Natural killer cell (primary cell): Measurements from ENCODE around the gene GALNTL6. TPM values are rescaled to one million over a fixed set of nuclear protein-coding genes. Genes with fewer than 3 reads are reported as not detected.

Experiments
- ATAC-seq, 3 donors: fragments of 150-1000 bp in 2 of 3; fragments of 200-7000 bp in 1 of 3; cut with Tn5 transposase; 1 replicate in 1 of 3; 2 replicates in 2 of 3; pipeline ENCODE4 v1.10.0; 2021; ENCODE audit warnings: mild to moderate bottlenecking in 2 of 3, moderate library complexity in 2 of 3
- DNase-seq, 2 donors: peaks; one replicate each; pipeline versions ENCODE4 v3.0.0 to v3.0.0-alpha.2; 2013 to 2021; ENCODE audit warnings: mixed read lengths in 1 of 2
- H3K27ac ChIP-seq: one replicate; pipeline ENCODE4 v1.5.1; 2013; ENCODE audit warnings: mild to moderate bottlenecking, low read length
- H3K27me3 ChIP-seq: one replicate; pipeline ENCODE4 v1.6.1; 2013; ENCODE audit warnings: low read length; ENCODE audit not compliant: control insufficient read depth, insufficient read depth
- H3K36me3 ChIP-seq: one replicate; pipeline ENCODE4 v1.6.1; 2013; ENCODE audit warnings: low read length; ENCODE audit not compliant: control insufficient read depth, insufficient read depth
- H3K4me1 ChIP-seq: one replicate; pipeline ENCODE4 v1.6.1; 2013; ENCODE audit warnings: low read length; ENCODE audit not compliant: control insufficient read depth, insufficient read depth
- H3K4me3 ChIP-seq: one replicate; pipeline ENCODE4 v1.5.1; 2013; ENCODE audit warnings: low read length
- H3K9me3 ChIP-seq: one replicate; pipeline ENCODE4 v1.6.1; 2013; ENCODE audit warnings: low read length; ENCODE audit not compliant: control insufficient read depth, insufficient read depth
- H3K27ac Mint-ChIP-seq, 2 donors: one replicate each; pipeline ENCODE4 v1.8.0; 2022; ENCODE audit warnings: mild to moderate bottlenecking in 2 of 2, mixed read lengths in 2 of 2, moderate library complexity in 1 of 2
- H3K27me3 Mint-ChIP-seq, 2 donors: one replicate each; pipeline ENCODE4 v1.8.0; 2022; ENCODE audit warnings: low read depth in 2 of 2, mixed read lengths in 2 of 2
- H3K36me3 Mint-ChIP-seq: one replicate; pipeline ENCODE4 v1.8.0; 2022; ENCODE audit warnings: mixed read lengths
- H3K4me1 Mint-ChIP-seq, 2 donors: one replicate each; pipeline ENCODE4 v1.8.0; 2022; ENCODE audit warnings: mixed read lengths in 2 of 2
- H3K4me3 Mint-ChIP-seq: one replicate; pipeline ENCODE4 v1.8.0; 2022; ENCODE audit warnings: mild to moderate bottlenecking, moderate library complexity, mixed read lengths
- H3K9me3 Mint-ChIP-seq, 2 donors: one replicate each; pipeline ENCODE4 v1.8.0; 2022; ENCODE audit warnings: mixed read lengths in 2 of 2
- WGBS: methylation state at CpG from one replicate; pipeline ENCODE4 v1.1.7; 2013; ENCODE audit warnings: missing lambda C conversion rate; ENCODE audit not compliant: insufficient coverage; 5-methylcytosine and 5-hydroxymethylcytosine counted together
- intact Hi-C: fragments of 100-400 bp; cut with micrococcal nuclease; formaldehyde crosslinking; loops from one replicate; pipeline ENCODE4 v1.14.2; 2022
- total RNA-seq, 4 donors: library from RNA; stranded (reverse); fragments of 120-200 nt in 1 of 4; gene quantifications; one replicate each; pipeline versions ENCODE4 v1.2.3 to v1.2.4, GENCODE V29; 2013 to 2022
- TF ChIP-seq, protein P1 (sequence below): fragments of 200-600 bp; IDR thresholded peaks from one replicate; pipeline ENCODE4 v1.8.0; 2022; ENCODE audit warnings: antibody characterized with exemption

GALNTL6 gene
- total RNA-seq, 3 donors from 2014 or later (not counting 1 experiment from before 2014, with no cell fraction given), result not detected

DNA sequence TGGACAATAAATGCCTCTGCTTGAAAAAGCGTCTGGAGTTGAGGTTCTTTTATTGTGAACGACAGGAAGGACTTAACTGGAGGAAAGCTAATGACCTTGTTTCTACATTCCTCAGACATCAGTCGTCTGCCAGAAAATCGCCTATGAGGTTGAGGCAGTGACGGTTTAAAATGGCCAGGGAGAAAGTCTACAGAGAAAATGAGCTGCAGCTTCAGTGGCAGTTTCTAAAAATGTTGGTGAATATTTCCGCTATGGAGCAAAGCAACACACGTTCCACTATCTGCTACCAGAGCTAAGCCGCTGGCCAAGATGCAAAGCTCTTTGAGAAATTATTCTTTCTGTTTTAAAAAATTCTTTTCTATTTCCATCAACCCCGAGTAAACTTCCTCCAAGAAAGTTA, 1238.5 kb downstream of the GALNTL6 start:
- WGBS, result 86% methylated on average over 8 of the region's 9 CpGs
- no peak overlapping the region for H3K4me3 Mint-ChIP-seq
- ATAC-seq, result no peak

DNA sequence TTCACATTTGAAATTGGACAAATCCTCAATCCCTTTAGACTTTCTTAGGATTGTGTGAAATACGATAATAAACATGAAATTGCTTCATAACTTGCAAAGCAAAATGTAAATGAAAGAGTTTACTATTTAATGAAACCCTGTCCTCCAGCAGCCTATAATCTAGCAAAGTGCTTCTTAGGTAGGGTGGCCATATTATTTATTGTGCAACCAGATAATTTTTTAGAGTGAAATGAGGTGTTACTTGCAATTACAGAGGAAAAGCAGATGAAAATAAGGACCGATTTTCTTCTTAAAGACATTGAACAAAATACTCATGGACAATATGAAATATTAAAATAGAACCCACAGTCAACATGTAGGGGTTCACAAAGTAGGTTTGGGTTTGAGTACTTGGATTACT, 1239.2 kb downstream of the GALNTL6 start:
- Histone ChIP-seq H3K4me1 (no peaks in the 10 kb centered on the region), H3K9me3 (no peaks in the 10 kb centered on the region), H3K4me3 (no peak overlapping the region), H3K27ac (no peak overlapping the region), H3K27me3 (peaks cover 7% of the 10 kb centered on the region), H3K36me3 (no peaks in the 10 kb centered on the region)
- no peaks in the 10 kb centered on the region for H3K36me3 Mint-ChIP-seq
- no CpG with 5 or more reads among the region's 2 CpGs for WGBS
- no peaks in the 10 kb centered on the region for H3K4me1 Mint-ChIP-seq
- no peaks in the 10 kb centered on the region for H3K9me3 Mint-ChIP-seq
- H3K27ac Mint-ChIP-seq, result no peak overlapping the region
- DNase-seq (no peak), ATAC-seq (no peak)
- H3K27me3 Mint-ChIP-seq, result peaks cover 5 to 10% of the 10 kb centered on the region in 2 donors
- TF ChIP-seq, protein P1, sequence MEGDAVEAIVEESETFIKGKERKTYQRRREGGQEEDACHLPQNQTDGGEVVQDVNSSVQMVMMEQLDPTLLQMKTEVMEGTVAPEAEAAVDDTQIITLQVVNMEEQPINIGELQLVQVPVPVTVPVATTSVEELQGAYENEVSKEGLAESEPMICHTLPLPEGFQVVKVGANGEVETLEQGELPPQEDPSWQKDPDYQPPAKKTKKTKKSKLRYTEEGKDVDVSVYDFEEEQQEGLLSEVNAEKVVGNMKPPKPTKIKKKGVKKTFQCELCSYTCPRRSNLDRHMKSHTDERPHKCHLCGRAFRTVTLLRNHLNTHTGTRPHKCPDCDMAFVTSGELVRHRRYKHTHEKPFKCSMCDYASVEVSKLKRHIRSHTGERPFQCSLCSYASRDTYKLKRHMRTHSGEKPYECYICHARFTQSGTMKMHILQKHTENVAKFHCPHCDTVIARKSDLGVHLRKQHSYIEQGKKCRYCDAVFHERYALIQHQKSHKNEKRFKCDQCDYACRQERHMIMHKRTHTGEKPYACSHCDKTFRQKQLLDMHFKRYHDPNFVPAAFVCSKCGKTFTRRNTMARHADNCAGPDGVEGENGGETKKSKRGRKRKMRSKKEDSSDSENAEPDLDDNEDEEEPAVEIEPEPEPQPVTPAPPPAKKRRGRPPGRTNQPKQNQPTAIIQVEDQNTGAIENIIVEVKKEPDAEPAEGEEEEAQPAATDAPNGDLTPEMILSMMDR, result no peak
- intact Hi-C loops, result no loop called here
- no peak overlapping the region for H3K4me3 Mint-ChIP-seq

More for the DNA sequence above, 1238.5 kb downstream of the GALNTL6 start:
- no peak overlapping the region for H3K27ac Mint-ChIP-seq
- H3K9me3 ChIP-seq, result no peaks in the 10 kb centered on the region
- H3K27me3 Mint-ChIP-seq, result peaks cover 5 to 7% of the 10 kb centered on the region in 2 donors
- H3K27ac ChIP-seq, result no peak overlapping the region
- no peaks in the 10 kb centered on the region for H3K9me3 Mint-ChIP-seq
- H3K27me3 ChIP-seq, result peaks cover 7% of the 10 kb centered on the region
- H3K36me3 ChIP-seq, result no peaks in the 10 kb centered on the region
- H3K4me1 Mint-ChIP-seq, result no peaks in the 10 kb centered on the region
- no peaks in the 10 kb centered on the region for H3K4me1 ChIP-seq
- no peak for DNase-seq
- no peak overlapping the region for H3K4me3 ChIP-seq
- no peaks in the 10 kb centered on the region for H3K36me3 Mint-ChIP-seq
- TF ChIP-seq, protein P1, result no peak
- intact Hi-C loops, result no loop called here

DNA sequence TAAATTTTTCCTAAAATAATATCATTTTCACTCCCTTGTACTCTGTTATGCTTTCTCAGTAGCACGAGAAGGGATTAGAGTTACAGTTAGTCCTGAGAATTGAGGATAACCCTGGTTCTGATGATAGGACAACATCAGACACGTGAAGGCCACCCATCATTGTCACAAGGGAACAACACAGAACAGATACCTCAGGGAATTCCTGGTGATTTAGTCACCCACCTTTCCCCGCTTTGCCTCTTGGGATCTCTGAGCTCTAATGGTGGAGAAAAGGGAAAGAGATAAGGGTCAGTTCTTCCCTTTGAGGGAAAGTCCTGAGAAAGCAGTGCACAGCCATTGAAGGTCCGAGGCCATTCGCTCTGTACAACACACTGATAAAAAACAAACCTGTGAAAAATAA, 1243.1 kb downstream of the GALNTL6 start:
- H3K36me3 Mint-ChIP-seq, result no peaks in the 10 kb centered on the region
- no peak overlapping the region for H3K4me3 Mint-ChIP-seq
- no peaks in the 10 kb centered on the region for H3K36me3 ChIP-seq
- no peak for DNase-seq
- intact Hi-C loops, result no loop called here
- peaks cover 1 to 19% of the 10 kb centered on the region in 2 donors for H3K27me3 Mint-ChIP-seq
- H3K27me3 ChIP-seq, result peaks cover 4% of the 10 kb centered on the region
- no peaks in the 10 kb centered on the region for H3K9me3 ChIP-seq
- no peaks in the 10 kb centered on the region for H3K4me1 Mint-ChIP-seq
- no peaks in the 10 kb centered on the region for H3K4me1 ChIP-seq
- no peak overlapping the region for H3K27ac ChIP-seq
- WGBS, result 80% methylated on average over 4 of the region's 5 CpGs
- no peak overlapping the region for H3K27ac Mint-ChIP-seq
- TF ChIP-seq, protein P1, result no peak
- no peak for ATAC-seq
- H3K9me3 Mint-ChIP-seq, result no peaks in the 10 kb centered on the region
- no peak overlapping the region for H3K4me3 ChIP-seq

DNA sequence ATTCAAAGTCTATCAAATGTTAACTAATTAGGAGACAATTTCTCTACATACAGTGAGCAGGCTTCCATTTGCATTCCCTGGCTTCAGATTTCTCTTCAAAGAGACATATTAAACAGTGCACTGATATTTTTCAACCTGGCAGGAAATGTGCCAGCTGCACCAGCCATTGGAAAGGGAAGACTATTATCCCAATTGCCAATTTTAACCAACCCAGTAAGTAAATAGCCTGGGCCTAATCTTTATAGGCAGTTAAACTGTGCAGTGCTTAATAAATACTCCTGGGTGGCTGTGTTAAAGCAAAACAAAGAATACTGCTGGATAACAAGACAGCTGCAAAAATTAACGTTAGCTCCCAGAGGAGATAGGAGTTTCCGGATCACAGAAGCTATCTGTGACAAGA, 1243.5 kb downstream of the GALNTL6 start:
- H3K9me3 Mint-ChIP-seq, result no peaks in the 10 kb centered on the region
- no peaks in the 10 kb centered on the region for H3K36me3 Mint-ChIP-seq
- no peak overlapping the region for H3K27ac Mint-ChIP-seq
- Histone ChIP-seq H3K27me3 (peaks cover 4% of the 10 kb centered on the region), H3K27ac (no peak overlapping the region), H3K9me3 (no peaks in the 10 kb centered on the region), H3K36me3 (no peaks in the 10 kb centered on the region), H3K4me1 (no peaks in the 10 kb centered on the region), H3K4me3 (no peak overlapping the region)
- TF ChIP-seq, protein P1, result no peak
- WGBS, result no CpG with 5 or more reads among the region's 2 CpGs
- H3K4me3 Mint-ChIP-seq, result no peak overlapping the region
- DNase-seq (no peak), ATAC-seq (no peak)
- H3K4me1 Mint-ChIP-seq, result no peaks in the 10 kb centered on the region
- intact Hi-C loops, result no loop called here
- peaks cover 0 to 19% of the 10 kb centered on the region in 2 donors for H3K27me3 Mint-ChIP-seq
